SH-SY5Y (cell line): Measurements from ENCODE around the gene MED9.

Experiments used
- GATA2 ChIP-seq: IDR thresholded peaks from 2 replicates; pipeline ENCODE4 v1.6.1; 2011; ENCODE audit warnings: mild to moderate bottlenecking, low read depth, low read length
- GATA3 ChIP-seq: IDR thresholded peaks from 2 replicates; pipeline ENCODE4 v1.6.1; 2011; ENCODE audit warnings: low read depth, mild to moderate bottlenecking, low read length, moderate library complexity

DNA sequence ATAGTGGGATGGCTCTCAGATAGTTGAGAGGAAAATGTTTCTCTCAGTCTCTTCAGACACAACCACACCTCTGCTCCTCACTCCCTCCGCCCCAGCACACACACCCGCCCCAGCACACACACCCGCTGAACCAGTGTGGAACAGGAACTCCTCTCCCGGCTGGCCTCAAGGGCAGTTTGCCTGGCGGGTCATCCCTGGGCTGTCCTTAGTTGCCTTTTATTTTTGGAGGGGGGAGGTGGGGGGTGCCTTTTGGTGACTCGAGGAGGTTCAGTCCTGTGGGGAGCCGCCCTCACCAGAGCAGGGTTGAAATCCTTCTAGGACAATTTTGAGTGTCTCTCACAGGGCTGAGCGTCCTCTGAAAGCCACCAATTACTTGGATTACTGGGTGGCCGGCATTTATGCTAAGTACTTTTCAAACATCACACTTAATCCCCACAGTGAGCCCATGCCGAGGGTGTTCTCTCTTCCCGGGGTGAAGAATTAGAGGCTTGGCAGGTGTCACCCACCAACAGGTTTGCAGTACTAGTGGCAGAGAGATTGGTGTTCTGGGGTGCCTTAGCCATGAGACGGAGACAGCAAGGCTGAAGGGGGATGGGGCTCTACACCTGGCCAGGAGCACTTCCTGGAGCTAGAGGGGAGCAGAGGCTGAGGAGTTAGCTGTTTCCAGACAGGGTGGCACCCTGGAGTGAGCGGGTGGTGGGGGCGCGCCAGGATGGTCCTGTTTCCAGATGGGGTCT lies 16.6 kb downstream of the MED9 start:
- TF ChIP-seq GATA2 (no peak), GATA3 (no peak)
